ENCODE results near the gene FLOT1.

The FLOT1 gene

DNA sequence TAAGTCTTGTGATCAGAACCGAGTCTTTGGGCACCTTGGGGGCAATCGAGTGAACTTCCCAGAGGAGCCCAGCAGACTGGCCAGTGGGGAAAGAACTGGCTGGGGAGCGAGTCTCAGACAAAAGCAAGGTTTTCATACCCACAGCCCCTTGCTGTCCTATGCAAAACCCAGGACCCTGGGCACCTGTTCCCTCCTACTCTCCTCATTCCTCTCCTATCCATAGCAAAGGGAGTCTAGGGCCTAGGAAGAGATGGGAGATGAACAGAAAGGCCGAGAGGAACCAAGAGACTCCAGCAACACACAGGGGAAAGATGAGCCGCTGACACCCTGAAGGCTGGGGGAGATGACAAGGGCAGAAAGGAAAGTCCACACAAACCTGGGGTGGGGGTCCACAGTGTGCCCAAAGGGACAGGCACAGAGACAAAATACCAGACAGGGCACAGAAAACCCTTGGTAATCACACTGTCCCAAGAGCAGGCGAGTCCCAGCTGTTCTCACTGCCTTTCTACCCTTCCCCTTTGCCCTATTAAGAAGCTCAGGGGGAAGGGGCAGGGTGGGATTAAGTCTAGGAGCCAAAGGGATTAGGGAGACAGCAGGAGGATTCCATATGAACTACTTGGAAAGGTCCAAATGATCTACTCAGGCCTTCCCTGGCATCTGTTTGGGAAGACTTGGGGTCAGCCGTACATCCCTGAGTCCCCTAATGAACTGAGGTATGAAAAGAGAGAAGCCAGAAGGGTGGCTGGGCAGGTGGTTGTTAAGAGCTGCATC, 62.5 kb downstream of the FLOT1 start:
- DNase-seq (ENCODE audit: low read depth): no peak

DNA sequence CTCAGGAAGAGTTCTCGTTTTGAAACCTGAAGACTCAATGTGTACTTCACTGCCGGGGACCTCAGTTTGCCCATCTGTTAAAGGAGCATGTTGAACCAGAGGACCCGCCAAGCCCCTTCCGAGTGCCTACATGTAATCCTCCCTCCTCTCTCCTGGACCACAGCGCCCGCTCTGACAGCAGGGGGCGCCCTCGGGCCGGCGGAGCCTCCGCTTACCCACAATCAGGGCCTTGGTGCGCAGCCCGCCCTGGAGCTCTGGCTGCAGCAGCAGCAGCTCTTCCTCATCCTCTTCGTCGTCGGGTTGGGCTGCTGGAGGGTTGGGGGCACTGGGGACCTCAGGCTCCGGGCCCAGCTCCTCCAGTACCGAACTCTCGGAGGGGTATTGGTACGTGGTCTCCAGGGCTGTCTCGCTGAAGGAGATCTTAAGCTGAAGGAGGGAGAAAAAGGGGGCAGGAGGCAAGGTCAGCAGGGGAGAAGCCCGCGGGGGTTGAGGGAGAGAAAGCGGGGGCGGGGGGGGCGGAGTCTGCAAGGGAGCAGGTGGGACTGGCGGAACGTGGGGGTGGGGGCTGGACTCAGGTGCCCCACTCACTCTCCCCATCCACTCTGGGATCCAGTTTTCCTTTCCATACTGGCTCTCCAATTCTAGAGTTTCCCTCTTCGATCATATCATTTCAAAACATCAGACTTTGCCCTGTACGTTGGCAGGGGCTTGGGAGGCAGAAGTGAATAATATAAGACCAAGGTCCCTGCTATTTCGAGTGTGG, 63.3 kb downstream of the FLOT1 start:
- DNase-seq (ENCODE audit: low read depth): no peak

Measured in GM04503 (cell line).